GM21576 (cell line): ENCODE data around the gene C1QTNF9B.
A peak's percentile ranks its signal among the peaks of the same experiment; 100 is the strongest.
"Not testable (repeated sequence)": the region's sequence is repeated elsewhere in the genome, so short reads cannot be mapped to it uniquely, and the experiment has no call there.

Experiments used
- ATAC-seq: cut with Tn5 transposase; IDR thresholded peaks from one replicate; pipeline ENCODE4 v1.9.1; 2021; ENCODE audit warnings: mild to moderate bottlenecking, moderate library complexity; ENCODE audit not compliant: unreplicated experiment

Gene C1QTNF9B

GRCh38 chr13:23894746-23895145, 2.6 kb downstream of the C1QTNF9B start:
- ATAC-seq, result not testable (repeated sequence)

- not testable (repeated sequence) for ATAC-seq
Measured at GRCh38 chr13:23893791-23894190, 3.5 kb downstream of the C1QTNF9B start.

DNA sequence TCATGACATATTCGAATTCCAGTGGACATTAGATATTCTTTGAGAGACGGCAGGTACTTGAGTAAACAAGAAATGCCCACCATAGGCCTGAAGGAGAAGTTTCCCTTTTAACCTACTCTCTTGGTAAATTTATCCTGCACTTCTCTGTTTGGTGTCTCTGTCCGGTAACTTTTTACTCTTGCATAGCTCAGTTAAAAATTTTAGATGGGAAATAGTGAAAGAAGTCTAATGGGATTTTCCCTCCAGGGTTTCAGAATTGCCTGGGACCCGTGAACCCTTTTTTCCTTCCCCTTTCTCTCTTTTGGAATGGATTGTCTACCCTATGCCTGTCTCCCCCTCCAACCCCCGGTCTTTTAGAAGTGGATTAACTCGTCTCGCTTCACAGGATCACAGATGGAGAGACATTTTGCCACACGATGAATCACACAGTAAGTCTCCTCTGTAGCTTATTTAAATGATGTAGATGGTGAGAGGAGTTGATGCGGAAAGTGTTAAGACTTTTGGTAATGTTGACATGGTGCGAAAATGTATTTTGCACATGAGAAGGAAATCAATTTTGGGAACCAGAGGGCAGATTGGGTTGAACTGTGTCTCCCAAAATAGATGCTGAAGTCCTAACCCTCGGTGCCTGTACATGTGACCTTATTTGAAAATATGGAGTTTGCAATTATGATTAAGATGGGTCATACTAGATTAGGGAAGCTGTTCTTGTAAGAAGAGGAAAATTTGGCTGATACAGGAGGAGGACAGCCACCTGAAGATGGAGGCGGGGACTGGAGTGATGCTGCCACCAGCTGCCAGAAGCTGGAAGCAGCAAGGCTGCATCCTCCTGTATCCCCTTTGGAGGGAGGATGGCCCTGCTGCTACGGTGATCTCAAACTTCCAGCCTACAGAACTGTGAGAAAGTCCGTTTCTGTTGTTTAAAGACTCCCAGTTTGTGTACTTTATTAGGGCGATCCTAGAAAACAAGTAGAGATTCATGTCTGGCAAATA, 7.4 kb downstream of the C1QTNF9B start:
- peak; percentile 7 for ATAC-seq

DNA sequence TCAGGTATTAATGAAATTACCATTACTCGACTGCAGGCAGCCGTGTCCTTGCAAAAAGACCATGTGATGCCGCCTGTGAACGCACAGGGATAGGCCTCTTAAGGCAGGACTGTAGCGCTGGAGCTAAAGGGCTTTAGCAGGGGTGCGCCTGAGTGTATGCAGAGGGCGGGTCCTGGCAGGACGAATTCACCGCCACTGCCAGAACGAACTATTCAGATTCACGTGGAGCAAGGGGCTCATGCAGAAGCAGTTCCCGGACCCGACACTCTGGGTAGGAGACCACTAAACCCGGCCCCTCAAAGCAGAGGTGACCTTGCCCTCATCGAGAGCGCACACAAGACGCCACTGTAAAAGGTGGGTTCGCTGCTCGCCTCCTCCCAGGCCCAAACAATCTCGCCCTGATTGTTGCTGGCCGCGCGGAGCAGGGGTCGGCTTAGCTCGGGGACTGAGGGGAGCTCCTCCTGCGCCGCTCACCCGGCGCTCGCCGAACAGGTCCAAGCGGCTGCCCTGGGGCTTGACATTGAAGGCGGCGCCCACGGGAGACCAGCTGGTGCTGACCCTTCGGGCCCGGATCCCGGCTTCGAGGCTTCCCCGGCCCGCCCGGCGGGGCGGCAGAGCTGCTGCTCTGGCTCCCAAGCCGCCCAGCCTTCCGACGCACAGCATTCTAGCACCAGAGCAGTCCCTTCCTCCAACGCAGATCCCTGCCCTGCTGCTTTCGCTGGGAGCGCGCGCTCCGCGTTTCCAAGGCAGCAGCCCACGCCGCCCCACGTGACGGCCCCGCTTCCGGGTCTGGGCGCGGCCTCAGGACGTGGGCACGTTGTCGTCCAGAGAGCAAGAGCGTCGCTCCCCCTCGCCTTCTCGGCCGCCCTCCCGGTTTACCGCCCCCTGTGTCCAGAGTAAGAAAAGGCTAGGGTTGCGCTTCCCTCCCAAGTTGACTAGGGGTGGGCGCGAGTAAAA, 8.4 kb downstream of the C1QTNF9B start, which contains the start of gene MIPEP:
TSS of gene MIPEP (minus strand) at position 743 of the 957 bp plus-strand sequence. CDS start at position 663, 80 bp downstream.
- peak; percentile 94 for ATAC-seq

DNA sequence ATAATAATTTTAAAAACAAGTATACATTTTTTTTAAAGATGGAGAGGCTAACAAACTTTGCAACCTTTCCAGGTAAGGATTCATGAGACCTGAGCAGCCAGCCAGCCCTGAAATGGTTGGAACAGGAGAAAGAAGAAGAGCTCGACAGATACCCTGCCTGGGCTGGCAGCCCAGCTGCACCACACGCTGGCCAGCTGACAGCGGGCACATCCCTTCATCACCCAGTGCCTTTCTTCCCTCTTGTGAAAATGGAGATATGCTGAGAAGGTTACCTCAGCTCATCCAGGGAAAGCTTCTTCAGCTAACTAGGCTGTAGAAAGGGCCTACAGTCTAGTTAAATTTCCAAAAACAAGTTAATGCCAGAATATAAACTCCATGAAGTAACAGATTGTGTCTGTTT, 12.9 kb downstream of the C1QTNF9B start:
- not testable (repeated sequence) for ATAC-seq

DNA sequence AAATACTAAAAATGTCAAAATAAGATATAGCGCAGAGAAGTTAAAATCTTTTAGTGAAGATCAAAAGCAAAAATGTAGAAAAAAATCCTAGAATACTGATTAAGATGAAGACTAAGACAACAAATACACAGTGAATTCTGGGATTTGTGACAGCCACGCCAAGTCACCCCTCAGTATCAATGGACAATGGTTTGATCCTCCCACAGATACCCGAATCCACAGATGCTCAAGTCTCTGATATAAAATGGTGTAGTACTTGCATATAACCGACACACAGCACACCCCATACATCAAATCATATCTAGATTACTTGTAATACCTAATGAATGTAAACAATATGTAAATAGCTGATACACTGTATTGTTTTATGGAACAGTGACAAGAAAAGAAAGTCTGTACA, 14.0 kb downstream of the C1QTNF9B start:
- ATAC-seq, result no peak

DNA sequence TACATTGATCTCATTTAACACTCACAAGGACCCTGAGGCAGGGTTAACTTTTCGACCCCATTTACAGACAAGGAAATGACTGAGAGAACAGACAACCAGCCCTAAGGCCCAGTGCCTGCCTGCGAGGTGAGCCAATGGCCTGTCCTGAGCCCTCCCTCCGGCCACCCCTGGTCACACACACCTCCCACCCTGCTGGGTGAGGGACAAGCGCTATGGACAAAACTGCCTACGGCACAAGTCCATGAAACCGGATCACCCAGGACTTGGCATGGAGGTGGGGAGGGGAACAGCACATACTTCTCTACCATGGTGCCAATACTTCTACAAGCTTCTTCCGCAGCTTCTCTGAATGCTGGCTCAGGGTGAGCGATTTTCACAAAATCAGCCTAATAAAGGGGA, 15.9 kb downstream of the C1QTNF9B start:
- ATAC-seq, result not testable (repeated sequence)

- ATAC-seq, result not testable (repeated sequence)
Measured at GRCh38 chr13:23880493-23881401, 16.6 kb downstream of the C1QTNF9B start.

- no peak for ATAC-seq
Measured at GRCh38 chr13:23877286-23877685, 20.0 kb downstream of the C1QTNF9B start.

- ATAC-seq, result no peak
Measured at GRCh38 chr13:23876265-23876664, 21.0 kb downstream of the C1QTNF9B start.

GRCh38 chr13:23871616-23872220, 25.6 kb downstream of the C1QTNF9B start:
- no peak for ATAC-seq

DNA sequence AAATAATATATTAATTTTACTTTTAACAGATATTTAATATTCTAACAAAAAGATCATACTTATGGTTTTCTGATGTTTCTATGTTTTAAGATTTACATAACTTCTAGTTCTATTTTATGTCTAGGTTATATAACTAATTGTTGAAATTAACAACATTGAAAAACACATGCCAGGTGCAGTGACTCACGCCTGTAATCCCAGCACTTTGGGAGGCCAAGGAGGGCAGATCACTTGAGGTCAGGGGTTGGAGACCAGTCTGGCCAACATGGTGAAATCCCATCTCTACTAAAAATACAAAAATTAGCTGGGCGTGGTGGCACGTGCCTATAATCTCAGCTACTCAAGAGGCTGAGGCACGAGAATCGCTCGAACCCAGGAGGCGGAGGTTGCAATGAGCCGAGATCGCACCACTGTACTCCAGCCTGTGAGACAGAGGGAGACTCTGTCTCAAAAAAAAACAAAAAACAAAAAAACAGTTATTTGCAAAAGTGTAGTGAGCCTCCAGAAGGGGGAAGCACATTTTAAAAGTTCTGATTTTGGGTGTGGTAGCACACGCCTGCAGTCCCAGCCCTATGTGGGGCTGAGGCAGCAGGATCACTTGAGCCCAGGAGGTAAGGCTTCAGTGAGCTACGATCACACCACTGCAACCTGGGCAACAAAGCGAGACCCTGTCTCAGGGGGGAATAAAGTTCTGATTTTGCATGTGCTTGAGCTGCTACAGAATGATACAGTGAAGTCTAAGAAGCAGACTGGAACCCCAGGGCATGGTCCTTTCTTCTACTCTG, 26.8 kb downstream of the C1QTNF9B start:
- no peak for ATAC-seq

DNA sequence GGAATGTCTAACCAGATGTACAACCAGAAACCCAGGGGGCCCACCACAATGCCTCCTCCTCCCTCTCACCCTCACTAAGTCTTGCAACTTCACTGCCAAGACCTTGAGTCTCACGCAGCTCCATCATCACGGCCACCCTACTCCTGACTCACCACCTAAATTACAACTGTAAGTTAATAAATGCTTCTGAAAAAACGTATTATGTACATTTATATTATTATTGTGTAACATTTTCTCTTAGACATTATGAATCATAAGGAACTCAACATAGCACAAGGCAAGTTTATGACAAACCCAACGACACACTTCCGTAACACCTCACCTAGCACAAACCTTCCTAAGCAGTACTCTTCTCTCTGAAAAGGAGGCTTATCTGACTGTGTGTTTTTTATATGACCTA, 28.8 kb downstream of the C1QTNF9B start:
- no peak for ATAC-seq

- no peak for ATAC-seq
Measured at GRCh38 chr13:23867027-23867491, 30.2 kb downstream of the C1QTNF9B start.

DNA sequence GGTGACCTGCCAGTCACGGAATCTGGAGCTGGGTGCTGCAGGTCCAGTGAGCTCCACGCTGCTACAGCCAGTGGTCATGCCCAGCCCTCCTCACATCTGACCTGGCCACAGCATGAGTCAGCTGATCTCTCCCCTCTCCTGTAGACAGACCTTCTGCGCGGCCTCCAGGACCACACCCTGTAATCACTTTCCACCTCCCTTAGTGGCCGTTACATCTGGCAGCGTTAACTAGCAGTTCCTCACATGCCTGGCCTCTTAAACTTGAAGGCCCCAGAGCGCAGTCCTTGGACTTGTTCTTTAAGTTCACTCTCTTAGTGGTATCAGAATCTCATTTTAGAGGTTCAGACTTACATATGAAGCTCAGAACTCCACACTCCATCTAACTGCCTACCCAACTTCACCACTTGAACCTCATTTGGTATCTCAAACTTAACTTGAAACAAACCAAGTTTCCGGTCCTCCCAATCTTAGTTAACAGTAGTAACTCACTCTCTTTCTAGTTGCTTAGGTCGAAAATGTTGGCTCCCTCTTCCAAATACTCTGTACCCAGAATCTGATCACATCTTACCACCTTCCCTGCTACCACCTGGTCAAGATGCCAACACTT, 30.8 kb downstream of the C1QTNF9B start:
- no peak for ATAC-seq

GRCh38 chr13:23865906-23866305, 31.4 kb downstream of the C1QTNF9B start:
- ATAC-seq, result no peak

DNA sequence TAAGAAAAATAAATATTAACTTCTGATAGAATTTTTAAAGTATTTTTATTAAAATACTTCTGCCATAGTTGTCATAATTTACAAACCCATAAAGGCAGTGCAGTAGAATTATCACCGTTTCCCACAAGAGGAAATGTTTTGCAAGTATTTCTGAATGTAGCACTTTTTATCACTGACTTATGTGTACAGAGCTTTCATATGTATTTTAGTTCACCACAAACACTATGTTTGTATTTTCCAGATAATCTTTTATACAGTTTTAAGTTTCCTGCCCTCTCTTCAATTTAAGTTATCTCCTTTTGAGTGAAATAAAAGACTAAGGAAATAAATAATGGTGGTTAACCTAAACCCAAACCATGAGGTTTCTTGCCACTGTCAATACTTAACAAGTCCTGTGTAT, 32.3 kb downstream of the C1QTNF9B start:
- no peak for ATAC-seq

DNA sequence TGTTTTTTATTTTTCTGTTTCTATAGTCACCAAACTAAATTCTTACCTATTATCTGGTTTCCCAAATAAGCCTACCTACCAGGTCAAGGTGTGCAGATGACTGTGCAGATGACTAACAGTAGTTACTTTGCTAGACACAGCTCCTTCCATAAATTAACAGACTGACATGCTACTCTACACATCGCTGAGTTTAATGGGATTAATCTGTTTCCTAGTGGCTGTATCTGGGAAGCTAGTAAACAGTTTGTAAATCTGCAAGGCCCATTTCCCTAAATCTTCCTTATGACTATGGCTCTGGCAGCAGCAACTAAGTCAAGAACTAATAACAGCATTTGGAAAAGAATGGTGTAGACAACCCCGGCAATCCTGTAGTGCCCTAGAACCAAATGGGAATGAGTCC, 36.0 kb downstream of the C1QTNF9B start:
- ATAC-seq, result no peak
